ENCODE measurements around the gene ZNF385C.

DNA sequence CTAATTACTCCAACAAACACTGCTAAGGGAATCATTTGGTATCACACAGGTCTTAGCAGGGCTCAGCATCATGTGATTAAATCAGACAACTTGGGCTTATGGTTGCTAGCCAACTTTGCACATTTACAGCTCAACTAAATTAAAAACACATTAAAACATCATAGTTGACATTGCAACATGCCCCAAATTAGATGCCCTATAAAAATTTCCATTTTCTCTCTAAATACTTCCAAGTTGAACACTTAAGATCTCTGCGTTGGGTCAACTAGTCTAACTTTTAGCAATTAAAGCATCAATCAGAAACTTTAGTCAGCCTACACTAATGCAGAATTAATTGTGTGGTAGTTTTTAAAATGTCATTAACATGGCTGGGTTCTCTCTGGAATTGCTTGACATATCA, 93.1 kb downstream of the ZNF385C start:
- TF ChIP-seq POLR2A (IDR thresholded peaks at IDR 0.05; ENCODE audit: extremely low read depth, insufficient read length) (no peak), CTCF (IDR thresholded peaks at IDR 0.05; ENCODE audit: low read depth, low read length) (no peak)

Data from NB4 (cell line).